Thoracic aorta (tissue), 2 donors: ENCODE results near the gene MYLK. TPM values are rescaled to one million over a fixed set of nuclear protein-coding genes. Genes with fewer than 3 reads are reported as not detected.
A peak's percentile ranks its signal among the peaks of the same experiment; 100 is the strongest.

ENCODE experiments used
- ATAC-seq: fragments of 150-250 bp; one replicate; pipeline ENCODE4 v1.8.0; 2017; ENCODE audit warnings: low read depth; ENCODE audit not compliant: insufficient number of reproducible peaks, low FRiP score
- DNase-seq: peaks from one replicate; pipeline ENCODE4 v3.0.0-alpha.2; 2020; ENCODE audit warnings: low spot score
- H3K27ac ChIP-seq, 2 donors: fragments of 200-600 bp; sonication (generic); 1 replicate in 1 of 2; 2 replicates in 1 of 2; pipeline ENCODE4 v1.5.1; 2016; ENCODE audit warnings: mild to moderate bottlenecking in 2 of 2, moderate library complexity in 2 of 2
- H3K27me3 ChIP-seq: fragments of 200-600 bp; sonication (generic); replicated peaks from 2 replicates; pipeline ENCODE4 v1.6.0; 2016; ENCODE audit warnings: mild to moderate bottlenecking; ENCODE audit not compliant: insufficient read depth
- H3K36me3 ChIP-seq: fragments of 200-600 bp; sonication (generic); one replicate; pipeline ENCODE4 v1.5.1; 2016
- H3K4me1 ChIP-seq, 2 donors: fragments of 200-600 bp; sonication (generic); 1 replicate in 1 of 2; 2 replicates in 1 of 2; pipeline versions ENCODE4 v1.5.1 to v1.6.0; 2016; ENCODE audit warnings: low read depth in 2 of 2, mild to moderate bottlenecking in 1 of 2; ENCODE audit not compliant: control insufficient read depth in 1 of 2
- H3K4me3 ChIP-seq: fragments of 200-600 bp; sonication (generic); 2 replicates; pipeline ENCODE4 v1.5.1; 2016; ENCODE audit warnings: mild to moderate bottlenecking
- H3K9me3 ChIP-seq: fragments of 200-600 bp; sonication (generic); 2 replicates; pipeline ENCODE4 v1.5.1; 2016
- CTCF ChIP-seq: fragments of 200-600 bp; sonication (generic); IDR thresholded peaks from one replicate; pipeline ENCODE4 v1.5.1; 2019; ENCODE audit warnings: antibody characterized with exemption
- total RNA-seq, 2 donors: library from RNA; depleted of rRNA; stranded (reverse); fragments of >200 nt; gene quantifications; one replicate each; pipeline versions ENCODE4 v1.1.0 to v1.2.3, GENCODE V29; 2016

MYLK gene
- total RNA-seq, 2 donors from 2014 or later: 483 to 563 TPM

DNA sequence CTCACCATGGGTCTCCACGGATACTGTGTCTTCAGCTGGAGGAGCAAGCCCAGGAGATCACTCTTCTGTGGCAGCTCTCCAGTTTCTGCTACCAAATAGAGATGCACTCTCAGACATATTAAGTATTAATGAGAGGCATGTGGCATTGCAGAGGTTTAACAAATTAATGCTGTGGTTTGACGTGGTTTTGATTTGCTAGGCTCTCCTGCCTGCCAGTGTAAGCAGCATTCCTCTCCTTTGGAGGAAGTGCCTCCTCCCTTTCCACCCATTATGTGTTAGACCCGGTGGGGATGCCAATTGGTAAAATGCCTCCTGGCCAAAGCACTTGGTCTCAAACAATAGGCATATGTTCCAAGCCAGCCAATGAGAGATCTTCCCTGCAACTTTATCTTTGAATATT, 124.8 kb downstream of the MYLK start:
- Histone ChIP-seq H3K9me3 (no peaks in the 10 kb centered on the region), H3K27ac (peak overlapping the region; percentile 61 to 80), H3K4me1 (peaks cover 40 to 68% of the 10 kb centered on the region in 2 donors), H3K36me3 (no peaks in the 10 kb centered on the region), H3K27me3 (no peaks in the 10 kb centered on the region), H3K4me3 (no peak overlapping the region)
- DNase-seq (no peak), ATAC-seq (no peak)
- no peak for TF ChIP-seq CTCF

DNA sequence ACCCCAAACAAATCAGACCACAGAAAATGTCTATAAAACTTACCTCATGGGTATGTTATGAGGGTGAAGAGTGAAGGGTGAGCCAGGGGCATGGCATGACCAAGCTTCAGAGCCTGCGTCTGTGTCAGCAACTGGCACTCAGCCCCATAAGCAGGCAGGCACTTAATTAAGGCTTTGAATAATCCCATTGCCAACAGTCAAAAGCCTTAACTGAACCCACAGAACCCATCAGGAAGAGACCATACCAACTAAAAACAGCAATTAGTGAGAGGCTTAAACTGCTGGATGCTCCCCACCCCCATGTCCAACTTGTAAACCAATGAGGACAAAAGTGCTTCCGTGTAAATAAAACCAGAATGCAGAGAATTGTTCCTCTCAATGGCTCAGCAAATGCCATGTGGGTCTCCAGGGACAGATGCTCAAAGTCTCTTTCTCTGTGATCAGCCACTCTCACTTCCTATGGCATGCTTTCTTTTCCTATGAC, 126.0 kb downstream of the MYLK start:
- TF ChIP-seq CTCF: no peak
- Histone ChIP-seq H3K9me3 (no peaks in the 10 kb centered on the region), H3K4me3 (no peak overlapping the region), H3K36me3 (no peaks in the 10 kb centered on the region), H3K27ac (peak overlapping the region; percentile 61 to 80), H3K27me3 (no peaks in the 10 kb centered on the region), H3K4me1 (peaks cover 45 to 68% of the 10 kb centered on the region in 2 donors)
- DNase-seq (no peak), ATAC-seq (no peak)

- no peak for TF ChIP-seq CTCF
- no peak for DNase-seq
- H3K4me1 ChIP-seq: peaks cover 49 to 68% of the 10 kb centered on the region in 2 donors
Observed at GRCh38 chr3:123757281-123757940, 126.7 kb downstream of the MYLK start.

GRCh38 chr3:123755501-123755900, 128.6 kb downstream of the MYLK start:
- Histone ChIP-seq H3K36me3 (peaks cover 10% of the 10 kb centered on the region), H3K27me3 (no peaks in the 10 kb centered on the region), H3K27ac (peak overlapping the region; percentile 72 to 80), H3K4me1 (peaks cover 60 to 87% of the 10 kb centered on the region in 2 donors), H3K9me3 (no peaks in the 10 kb centered on the region), H3K4me3 (no peak overlapping the region)
- DNase-seq: no peak
- no peak for TF ChIP-seq CTCF
- no peak for ATAC-seq

More at GRCh38 chr3:123757281-123757940, 126.7 kb downstream of the MYLK start:
- ATAC-seq: peak; percentile 10
- Histone ChIP-seq H3K27me3 (no peaks in the 10 kb centered on the region), H3K4me3 (no peak overlapping the region), H3K9me3 (no peaks in the 10 kb centered on the region), H3K27ac (peak overlapping the region; percentile 61 to 80), H3K36me3 (no peaks in the 10 kb centered on the region)

GRCh38 chr3:123755085-123755484, 129.0 kb downstream of the MYLK start:
- no peak for ATAC-seq
- Histone ChIP-seq H3K27ac (peak overlapping the region; percentile 72 to 80), H3K9me3 (no peaks in the 10 kb centered on the region), H3K4me1 (peaks cover 65 to 91% of the 10 kb centered on the region in 2 donors), H3K27me3 (no peaks in the 10 kb centered on the region), H3K4me3 (no peak overlapping the region), H3K36me3 (peaks cover 10% of the 10 kb centered on the region)
- DNase-seq: no peak
- no peak for TF ChIP-seq CTCF
